ENCODE measurements around the gene C1orf94.

- no peak for TF ChIP-seq SUZ12 (IDR thresholded peaks at IDR 0.05; ENCODE audit: extremely low read depth, insufficient read depth, insufficient read length)
- TF ChIP-seq ZNF274 (IDR thresholded peaks at IDR 0.05; ENCODE audit: low read depth, low read length), result no peak
- TF ChIP-seq YY1 (IDR thresholded peaks at IDR 0.05; ENCODE audit: insufficient read depth, insufficient read length), result no peak
These were observed 9.9 kb upstream of the C1orf94 start for GRCh38 chr1:34166625-34167361.

Data from NT2/D1 (cell line).